ENCODE results near the gene ZNF536. TPM values are rescaled to one million over a fixed set of nuclear protein-coding genes. Genes with fewer than 3 reads are reported as not detected.
A peak's percentile ranks its signal among the peaks of the same experiment; 100 is the strongest.

The ZNF536 gene
- total RNA-seq, 4 donors from 2014 or later = 30.8 to 48.7 (median 40.8) TPM

DNA sequence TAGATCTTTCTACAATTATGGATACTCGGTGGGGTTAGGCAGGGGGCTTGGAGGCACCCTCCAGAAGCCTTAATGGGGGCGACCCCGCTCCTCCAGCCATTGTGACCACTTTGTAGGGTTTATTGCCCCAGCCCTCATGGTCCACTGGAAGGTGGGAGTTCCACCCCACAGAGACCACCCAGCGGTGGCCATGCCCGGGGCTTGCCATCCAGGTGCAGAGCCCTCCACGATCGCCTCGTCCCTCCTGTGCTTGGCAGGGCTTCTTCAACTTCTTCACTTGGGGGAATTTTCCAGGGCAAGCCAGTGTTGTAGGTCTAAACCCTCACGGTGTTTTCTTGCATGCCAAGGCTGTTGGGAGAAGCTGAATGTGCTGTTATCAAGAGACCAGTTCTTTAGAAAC, 16.1 kb downstream of the ZNF536 start:
- WGBS, 2 donors = 93 to 95% methylated on average over 9 of the region's 9 CpGs
- Histone ChIP-seq H3K36me3 (no peaks in the 10 kb centered on the region), H3K9me3 (no peaks in the 10 kb centered on the region), H3K4me3 (no peak overlapping the region), H3K27ac (no peak overlapping the region), H3K4me1 (peaks cover 0 to 9% (median 0%) of the 10 kb centered on the region in 4 donors), H3K27me3 (no peaks in the 10 kb centered on the region)
- TF ChIP-seq EP300 (IDR thresholded peaks at IDR 0.05) = no peak
- TF ChIP-seq POLR2A (IDR thresholded peaks at IDR 0.05) = no peak
- TF ChIP-seq, protein P1, sequence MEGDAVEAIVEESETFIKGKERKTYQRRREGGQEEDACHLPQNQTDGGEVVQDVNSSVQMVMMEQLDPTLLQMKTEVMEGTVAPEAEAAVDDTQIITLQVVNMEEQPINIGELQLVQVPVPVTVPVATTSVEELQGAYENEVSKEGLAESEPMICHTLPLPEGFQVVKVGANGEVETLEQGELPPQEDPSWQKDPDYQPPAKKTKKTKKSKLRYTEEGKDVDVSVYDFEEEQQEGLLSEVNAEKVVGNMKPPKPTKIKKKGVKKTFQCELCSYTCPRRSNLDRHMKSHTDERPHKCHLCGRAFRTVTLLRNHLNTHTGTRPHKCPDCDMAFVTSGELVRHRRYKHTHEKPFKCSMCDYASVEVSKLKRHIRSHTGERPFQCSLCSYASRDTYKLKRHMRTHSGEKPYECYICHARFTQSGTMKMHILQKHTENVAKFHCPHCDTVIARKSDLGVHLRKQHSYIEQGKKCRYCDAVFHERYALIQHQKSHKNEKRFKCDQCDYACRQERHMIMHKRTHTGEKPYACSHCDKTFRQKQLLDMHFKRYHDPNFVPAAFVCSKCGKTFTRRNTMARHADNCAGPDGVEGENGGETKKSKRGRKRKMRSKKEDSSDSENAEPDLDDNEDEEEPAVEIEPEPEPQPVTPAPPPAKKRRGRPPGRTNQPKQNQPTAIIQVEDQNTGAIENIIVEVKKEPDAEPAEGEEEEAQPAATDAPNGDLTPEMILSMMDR (IDR thresholded peaks at IDR 0.05) = no peak
- DNase-seq (ENCODE audit: low spot score in 2 of 2) = no peak

DNA sequence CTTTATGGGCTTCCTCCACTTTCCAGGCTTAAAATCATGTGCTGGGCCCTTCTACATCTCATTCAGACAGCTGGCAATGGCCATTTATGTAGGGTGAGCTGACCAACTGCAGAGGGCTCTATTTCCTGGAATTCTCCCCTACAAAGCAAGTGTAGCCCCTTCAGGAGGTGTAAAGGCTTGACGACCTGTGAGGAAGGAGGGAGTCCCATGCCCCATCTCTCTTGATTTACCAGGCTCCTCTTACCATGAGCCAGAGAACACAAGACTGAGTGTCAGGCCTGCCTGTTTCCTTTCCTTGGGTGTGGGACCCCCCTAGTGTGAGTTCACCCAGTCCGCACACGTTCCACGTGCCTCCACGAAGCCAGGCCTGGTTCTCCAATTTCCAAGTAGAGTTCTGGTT, 16.6 kb downstream of the ZNF536 start:
- TF ChIP-seq POLR2A (IDR thresholded peaks at IDR 0.05) (no peak), EP300 (IDR thresholded peaks at IDR 0.05) (no peak)
- TF ChIP-seq, protein P1 (IDR thresholded peaks at IDR 0.05) = no peak
- no peaks in the 10 kb centered on the region for H3K9me3 ChIP-seq
- H3K27ac ChIP-seq = no peak overlapping the region
- H3K4me1 ChIP-seq = peaks cover 0 to 9% (median 0%) of the 10 kb centered on the region in 4 donors
- H3K4me3 ChIP-seq = no peak overlapping the region
- 90 to 92% methylated on average over 5 of the region's 5 CpGs for WGBS, 2 donors
- H3K27me3 ChIP-seq = no peaks in the 10 kb centered on the region
- no peaks in the 10 kb centered on the region for H3K36me3 ChIP-seq
- no peak for DNase-seq (ENCODE audit: low spot score in 2 of 2)

DNA sequence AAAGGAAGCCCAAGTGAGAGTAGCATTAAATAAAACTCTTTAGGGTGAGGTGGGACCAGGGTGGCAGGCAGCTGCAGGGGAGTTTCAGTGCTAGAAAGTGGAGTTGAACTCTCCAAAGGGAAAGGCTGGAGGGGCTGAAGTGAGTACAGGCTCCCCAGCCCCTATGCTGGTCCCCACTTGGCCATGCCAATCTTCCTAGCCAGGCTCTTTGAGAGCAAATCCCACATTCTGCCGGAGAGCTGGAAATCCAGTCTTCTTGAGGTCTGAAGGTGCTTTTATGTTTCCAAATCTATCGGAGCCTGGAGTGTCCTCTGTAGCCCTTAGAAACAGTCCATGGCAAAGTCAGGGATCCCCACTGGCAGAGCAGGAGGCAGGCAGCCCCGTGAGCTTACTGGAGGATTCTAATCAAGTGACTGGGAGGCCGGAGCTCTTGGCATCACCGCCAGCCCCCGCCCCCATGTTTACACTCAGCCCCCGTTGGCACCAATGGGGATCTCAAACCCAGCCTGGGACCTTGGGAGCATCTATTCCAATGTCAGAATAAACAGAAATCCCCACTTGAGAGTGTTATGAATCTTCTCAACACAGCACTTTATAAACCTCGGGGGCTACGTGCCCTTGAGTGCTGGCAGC, 18.3 kb downstream of the ZNF536 start:
- Histone ChIP-seq H3K27me3 (no peaks in the 10 kb centered on the region), H3K36me3 (no peaks in the 10 kb centered on the region)
- 69 to 76% methylated on average over 9 of the region's 9 CpGs for WGBS, 2 donors

DNA sequence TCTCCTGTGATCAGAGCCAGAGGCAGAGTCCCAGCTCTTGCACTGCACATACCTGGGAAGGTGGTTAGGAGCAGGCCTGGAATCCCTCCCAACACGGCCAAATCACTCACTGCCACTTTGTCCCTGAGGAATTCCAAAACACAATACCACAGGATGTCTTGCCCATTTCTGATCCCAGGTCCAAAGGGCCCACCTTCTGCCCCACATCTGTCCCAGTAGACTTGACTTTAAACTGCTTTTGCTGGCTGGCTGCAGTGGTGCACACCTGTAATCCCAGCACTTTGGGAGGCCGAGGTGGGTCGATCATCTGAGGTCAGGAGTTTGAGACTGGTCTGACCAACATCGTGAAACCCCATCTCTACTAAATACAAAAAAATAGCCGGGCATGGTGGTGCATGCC, 18.9 kb downstream of the ZNF536 start:
- DNase-seq (ENCODE audit: low spot score in 2 of 2) = no peak
- Histone ChIP-seq H3K4me3 (no peak overlapping the region), H3K27ac (peak overlapping the region in 1 of 4 donors; percentile 21), H3K4me1 (peaks cover 0 to 9% (median 0%) of the 10 kb centered on the region in 4 donors), H3K9me3 (no peaks in the 10 kb centered on the region), H3K36me3 (no peaks in the 10 kb centered on the region), H3K27me3 (no peaks in the 10 kb centered on the region)
- TF ChIP-seq, protein P1 (IDR thresholded peaks at IDR 0.05) = no peak
- no peak for TF ChIP-seq POLR2A (IDR thresholded peaks at IDR 0.05)
- TF ChIP-seq EP300 (IDR thresholded peaks at IDR 0.05) = no peak
- WGBS, 2 donors = 93 to 94% methylated on average over 5 of the region's 5 CpGs

More for the DNA sequence above, 18.3 kb downstream of the ZNF536 start:
- peaks cover 0 to 9% (median 0%) of the 10 kb centered on the region in 4 donors for H3K4me1 ChIP-seq
- TF ChIP-seq, protein P1 (IDR thresholded peaks at IDR 0.05) = no peak
- TF ChIP-seq POLR2A (IDR thresholded peaks at IDR 0.05) = no peak
- no peak for TF ChIP-seq EP300 (IDR thresholded peaks at IDR 0.05)
- no peak for DNase-seq (ENCODE audit: low spot score in 2 of 2)
- no peak overlapping the region for H3K4me3 ChIP-seq
- peak overlapping the region in 2 of 4 donors; percentile 21 to 48 for H3K27ac ChIP-seq
- no peaks in the 10 kb centered on the region for H3K9me3 ChIP-seq

All from tibial nerve (tissue), 4 donors.